Activated CD8-positive, alpha-beta memory T cell treated with anti-CD3 and anti-CD28 coated beads for 48 hours (primary cell): ENCODE data around the gene CHD6.
A peak's percentile ranks its signal among the peaks of the same experiment; 100 is the strongest.

Experiments
- DNase-seq, 3 experiments: peaks; one replicate each; pipeline ENCODE4 v3.0.0-alpha.2; 2020; ENCODE audit warnings: low read depth in 2 of 3, low spot score in 2 of 3

The CHD6 gene

DNA sequence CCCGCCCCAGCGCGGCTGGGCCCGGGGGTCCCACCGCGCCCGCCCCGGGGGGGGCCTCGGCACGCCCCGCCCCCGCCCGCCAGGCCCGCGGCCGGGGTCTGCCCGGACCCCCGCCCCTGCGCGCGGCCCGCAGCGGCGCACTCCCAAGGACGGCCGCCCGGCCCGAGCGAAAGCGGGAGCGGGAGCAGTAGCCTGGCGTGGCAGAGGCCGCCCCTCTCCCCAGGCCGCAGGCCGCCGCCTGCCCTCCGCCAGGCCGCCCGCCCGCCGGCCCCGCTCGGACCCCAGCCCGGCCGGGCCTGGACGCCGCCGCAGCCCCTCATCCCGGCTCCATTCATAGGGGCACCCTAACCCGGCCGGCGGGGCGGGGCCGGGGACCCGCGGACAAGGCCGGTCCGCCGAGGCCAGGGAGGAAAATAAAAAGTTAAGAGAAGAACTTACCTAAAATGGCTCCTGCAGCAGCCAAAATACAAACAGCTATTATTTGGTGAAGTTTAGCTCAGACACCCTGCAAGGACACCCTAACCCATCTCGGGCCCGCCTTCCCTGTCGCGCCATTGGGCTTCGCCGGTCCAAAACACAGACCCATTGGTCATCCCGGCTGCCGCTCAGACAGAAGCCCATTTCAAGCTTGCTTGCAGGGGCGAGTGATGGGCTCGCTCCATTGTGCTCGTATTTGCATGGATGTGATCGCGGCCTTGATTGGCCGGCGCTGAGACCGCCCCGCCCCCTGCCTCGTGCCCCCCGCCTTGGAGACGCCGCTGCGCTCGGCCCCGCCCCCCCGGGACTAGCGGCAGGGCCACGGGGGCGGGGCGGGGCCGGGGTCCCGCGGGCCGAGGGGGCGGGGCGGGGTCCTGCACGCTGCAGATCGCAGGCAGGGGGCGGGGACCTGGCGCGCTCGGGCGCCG, at the start of gene CHD6:
Gene CHD6, minus strand, starts transcription at position 476 of the 905 bp plus-strand sequence. CDS start 67,040 bp downstream, outside the sequence.
- DNase-seq = peak; percentile 90 to 97 (median 95)

DNA sequence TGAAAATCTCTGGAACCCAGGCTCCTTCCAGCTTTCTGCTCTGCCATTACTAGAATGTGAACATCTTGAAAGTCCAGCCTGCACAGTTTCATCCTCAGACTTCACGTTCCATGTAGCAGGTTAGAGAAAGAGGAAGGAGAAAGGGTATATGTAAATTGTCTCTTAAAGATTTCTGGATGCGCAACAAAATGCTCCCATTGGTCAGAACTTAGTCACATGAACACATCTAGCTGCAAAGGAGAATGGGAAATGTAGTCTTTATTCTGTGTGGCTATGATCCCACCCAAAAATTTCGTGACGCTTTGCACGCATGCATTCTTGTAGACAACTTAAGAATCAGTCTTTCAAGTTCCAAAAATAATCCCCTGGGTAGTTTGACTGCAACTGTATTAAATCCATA, 46.4 kb upstream of the CHD6 start:
- no peak for DNase-seq

GRCh38 chr20:41657655-41658054, 39.5 kb upstream of the CHD6 start:
- no peak for DNase-seq

- no peak for DNase-seq
These were observed 37.9 kb upstream of the CHD6 start for GRCh38 chr20:41655962-41656618.

DNA sequence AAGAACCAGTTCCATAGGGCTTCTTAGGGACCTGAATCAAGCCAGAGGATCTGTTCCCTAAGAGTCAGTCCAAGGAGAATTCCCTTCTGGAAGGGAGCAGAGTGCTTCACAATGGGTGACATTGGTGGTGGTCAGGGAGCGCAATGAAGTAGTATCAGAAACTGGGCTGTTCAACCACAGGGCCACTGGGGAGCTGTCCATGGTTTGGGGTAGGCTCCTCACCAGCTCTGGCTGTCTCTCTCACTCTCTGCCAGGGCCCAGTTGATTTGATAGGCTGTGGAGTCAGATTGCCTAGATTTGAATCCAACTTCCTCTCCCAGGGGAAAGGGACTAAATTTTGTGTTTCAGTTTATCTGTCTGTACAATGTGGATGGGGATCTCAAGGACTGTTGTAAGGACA, 36.7 kb upstream of the CHD6 start:
- DNase-seq = no peak

- no peak for DNase-seq
These were observed 36.1 kb upstream of the CHD6 start for GRCh38 chr20:41654292-41654691.

DNA sequence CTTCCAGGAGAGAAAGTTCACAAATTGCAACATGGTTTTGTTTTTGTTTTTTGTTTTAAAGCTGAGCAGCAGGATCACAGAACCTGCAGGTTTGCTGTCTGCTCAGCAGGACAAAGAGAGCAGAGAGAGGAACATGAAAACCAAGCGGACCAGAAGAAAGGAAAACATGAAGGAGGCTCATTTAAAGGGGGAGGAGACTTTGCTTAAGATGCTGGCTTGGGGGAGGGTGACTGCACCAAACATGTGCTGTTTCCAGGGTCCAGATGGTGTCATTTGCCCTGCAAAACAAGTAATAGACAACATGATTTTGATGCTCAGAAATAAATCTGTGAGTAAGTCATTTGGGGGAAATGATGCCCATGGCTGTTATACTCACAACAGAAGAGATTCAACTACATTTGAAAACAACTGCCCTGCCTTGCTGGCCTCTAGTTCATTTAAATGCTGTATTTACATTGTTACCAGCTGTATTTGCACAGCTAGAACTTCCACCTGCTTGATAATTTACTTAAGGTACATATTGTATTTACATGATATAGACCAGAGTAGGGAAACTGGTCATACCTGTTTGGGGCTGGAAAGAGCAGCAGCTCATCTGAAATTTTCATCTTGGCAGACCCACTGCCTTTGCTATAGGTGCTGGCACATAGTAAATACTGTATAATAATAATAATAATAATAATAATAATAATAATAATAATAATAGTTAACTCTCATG, 32.2 kb upstream of the CHD6 start:
- no peak for DNase-seq

GRCh38 chr20:41649489-41649888, 31.3 kb upstream of the CHD6 start:
- DNase-seq = no peak

GRCh38 chr20:41645372-41645771, 27.2 kb upstream of the CHD6 start:
- no peak for DNase-seq

- no peak for DNase-seq
These were observed 25.3 kb upstream of the CHD6 start for GRCh38 chr20:41643504-41643938.

GRCh38 chr20:41639630-41640029, 21.5 kb upstream of the CHD6 start:
- DNase-seq = no peak

- DNase-seq = no peak
These were observed 20.3 kb upstream of the CHD6 start for GRCh38 chr20:41638456-41638855.

GRCh38 chr20:41635158-41635557, 17.0 kb upstream of the CHD6 start:
- DNase-seq = no peak

DNA sequence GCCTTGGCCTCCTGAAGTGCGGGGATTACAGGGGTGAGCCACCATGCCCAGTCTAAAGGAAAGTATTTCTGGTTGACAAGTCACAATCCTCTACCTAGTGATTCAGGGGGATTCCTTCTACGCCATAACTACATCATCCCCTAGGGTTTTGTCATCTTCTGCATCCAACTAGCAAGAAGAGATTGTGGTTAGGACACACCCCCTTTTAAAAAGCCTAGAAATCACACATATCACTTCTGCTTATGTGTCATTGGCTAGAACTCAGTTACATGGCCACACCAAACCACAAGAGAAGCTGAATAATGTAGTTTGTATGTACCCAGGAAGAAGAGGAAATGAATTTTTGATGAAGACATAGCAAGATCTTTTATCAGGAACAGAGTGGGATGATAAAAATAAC, 14.7 kb upstream of the CHD6 start:
- DNase-seq = no peak

GRCh38 chr20:41631826-41632225, 13.6 kb upstream of the CHD6 start:
- DNase-seq = no peak

DNA sequence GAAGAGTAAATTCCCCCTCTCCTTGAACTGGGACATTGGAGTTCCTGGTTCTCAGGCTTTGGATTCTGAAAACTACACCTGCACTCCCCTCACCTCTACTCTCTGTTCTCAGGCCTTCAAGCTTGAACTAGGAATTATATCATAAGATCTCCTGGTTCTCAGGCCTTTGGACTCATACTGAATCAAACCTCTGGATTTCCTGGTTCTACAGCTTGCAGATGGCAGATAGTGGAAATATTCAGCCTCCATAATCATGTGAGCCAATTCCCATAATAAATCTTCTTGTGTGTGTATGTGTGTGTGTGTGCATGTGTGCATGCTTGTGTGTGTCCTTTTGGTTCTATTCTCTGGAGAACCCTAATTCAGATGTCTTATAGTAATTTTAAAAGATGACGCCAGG, 12.7 kb upstream of the CHD6 start:
- no peak for DNase-seq

DNA sequence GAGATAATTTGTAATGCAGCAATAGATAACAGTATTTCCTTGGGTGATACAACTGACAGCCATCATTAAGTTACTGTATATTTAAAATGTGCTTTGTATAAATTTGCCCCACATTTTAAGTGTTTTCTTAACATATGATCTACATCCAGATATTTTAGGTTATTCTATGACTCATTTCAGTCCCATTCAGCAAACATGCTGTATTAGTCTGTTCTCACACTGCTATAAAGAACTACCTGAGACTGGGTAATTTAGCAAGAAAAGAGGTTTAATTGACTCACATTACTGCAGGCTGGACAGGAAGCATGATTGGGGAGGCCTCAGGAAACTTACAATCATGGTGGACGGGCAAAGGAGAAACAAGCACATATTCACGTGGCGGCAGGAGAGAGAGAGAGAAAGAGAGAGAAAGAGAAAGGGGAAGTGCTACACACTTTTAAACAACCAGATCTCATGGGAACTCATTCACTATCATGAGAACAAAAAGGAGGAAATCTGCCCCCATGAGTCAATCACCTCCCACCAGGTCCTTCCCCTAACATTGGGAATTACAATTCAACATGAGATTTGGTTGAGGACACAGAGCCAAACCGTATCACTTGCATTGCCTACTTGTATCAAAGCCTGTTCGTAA, 9.6 kb upstream of the CHD6 start:
- DNase-seq = no peak

- no peak for DNase-seq
These were observed 8.9 kb upstream of the CHD6 start for GRCh38 chr20:41627001-41627495.

DNA sequence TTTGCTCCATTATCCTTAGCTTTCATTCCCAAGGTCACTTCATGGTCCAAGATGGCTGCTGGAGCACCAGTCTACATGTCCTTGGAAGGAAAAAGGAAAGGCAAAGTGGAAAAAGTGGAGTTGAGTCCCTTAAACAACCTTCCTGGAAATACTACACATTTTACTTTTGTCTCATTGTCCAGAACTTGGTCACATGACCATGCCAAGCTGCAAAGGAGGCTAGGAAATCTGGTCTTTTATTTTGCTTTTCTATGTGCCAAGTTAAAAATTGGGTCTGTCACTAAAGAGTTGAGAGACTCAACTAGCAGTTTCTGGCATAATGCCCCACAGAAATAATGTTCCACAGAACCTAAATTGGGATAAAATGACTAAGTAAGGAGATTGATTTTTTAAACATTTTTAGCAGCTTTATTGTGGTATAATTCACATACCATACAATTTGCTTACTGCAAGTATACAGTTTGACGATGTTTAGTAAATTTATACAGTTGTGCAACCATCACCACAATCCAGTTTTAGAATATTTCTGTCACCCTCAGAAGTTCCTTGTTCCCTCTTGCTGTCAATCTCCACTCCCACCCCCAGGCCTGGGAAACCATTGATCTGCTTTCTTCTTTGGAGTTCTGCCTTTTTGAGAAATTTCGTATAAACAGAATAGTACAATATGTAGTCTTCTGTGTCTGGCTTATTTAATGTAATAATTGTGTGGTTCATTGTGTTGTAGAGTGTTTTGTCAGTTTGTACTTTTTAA, 5.6 kb upstream of the CHD6 start:
- no peak for DNase-seq

DNA sequence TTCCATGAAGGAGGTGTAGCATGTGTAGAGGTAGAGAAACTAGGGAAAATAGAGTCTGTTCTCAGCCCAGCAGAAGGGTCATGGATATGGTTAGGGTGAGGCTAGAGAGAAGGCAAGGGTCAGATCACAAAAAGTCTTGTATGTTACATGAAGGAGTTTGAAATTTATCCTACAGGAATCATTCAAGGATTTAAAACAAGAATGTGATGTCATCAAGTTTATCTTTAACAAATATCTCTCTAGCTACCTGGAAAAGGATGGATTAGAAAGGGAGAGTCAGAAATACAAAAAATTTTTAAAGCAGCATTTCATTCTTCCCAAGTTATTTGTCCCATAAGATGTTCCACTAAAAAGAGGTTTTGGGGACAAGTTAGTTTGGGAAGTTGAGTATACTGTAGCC, 4.4 kb upstream of the CHD6 start:
- DNase-seq = no peak
